Ovary (tissue), 3 donors: ENCODE results near the gene SH2D6.

Experiments
- CTCF ChIP-seq, 3 donors: fragments of 450-650 bp in 2 of 3; fragments of 200-600 bp in 1 of 3; IDR thresholded peaks; one replicate each; pipeline versions ENCODE4 v1.5.1 to v1.8.0; 2016 to 2022; ENCODE audit warnings: antibody characterized with exemption in 3 of 3, mild to moderate bottlenecking in 1 of 3
- EP300 ChIP-seq: sonication (generic); formaldehyde crosslinking; IDR thresholded peaks from one replicate; pipeline ENCODE4 v1.6.1; 2017; ENCODE audit warnings: antibody characterized with exemption
- POLR2A ChIP-seq: fragments of 450-650 bp; IDR thresholded peaks from one replicate; pipeline ENCODE4 v1.6.1; 2017; ENCODE audit warnings: antibody characterized with exemption, mild to moderate bottlenecking, moderate library complexity
- donor health status: DM: no; HTN: no; CAD: no.

DNA sequence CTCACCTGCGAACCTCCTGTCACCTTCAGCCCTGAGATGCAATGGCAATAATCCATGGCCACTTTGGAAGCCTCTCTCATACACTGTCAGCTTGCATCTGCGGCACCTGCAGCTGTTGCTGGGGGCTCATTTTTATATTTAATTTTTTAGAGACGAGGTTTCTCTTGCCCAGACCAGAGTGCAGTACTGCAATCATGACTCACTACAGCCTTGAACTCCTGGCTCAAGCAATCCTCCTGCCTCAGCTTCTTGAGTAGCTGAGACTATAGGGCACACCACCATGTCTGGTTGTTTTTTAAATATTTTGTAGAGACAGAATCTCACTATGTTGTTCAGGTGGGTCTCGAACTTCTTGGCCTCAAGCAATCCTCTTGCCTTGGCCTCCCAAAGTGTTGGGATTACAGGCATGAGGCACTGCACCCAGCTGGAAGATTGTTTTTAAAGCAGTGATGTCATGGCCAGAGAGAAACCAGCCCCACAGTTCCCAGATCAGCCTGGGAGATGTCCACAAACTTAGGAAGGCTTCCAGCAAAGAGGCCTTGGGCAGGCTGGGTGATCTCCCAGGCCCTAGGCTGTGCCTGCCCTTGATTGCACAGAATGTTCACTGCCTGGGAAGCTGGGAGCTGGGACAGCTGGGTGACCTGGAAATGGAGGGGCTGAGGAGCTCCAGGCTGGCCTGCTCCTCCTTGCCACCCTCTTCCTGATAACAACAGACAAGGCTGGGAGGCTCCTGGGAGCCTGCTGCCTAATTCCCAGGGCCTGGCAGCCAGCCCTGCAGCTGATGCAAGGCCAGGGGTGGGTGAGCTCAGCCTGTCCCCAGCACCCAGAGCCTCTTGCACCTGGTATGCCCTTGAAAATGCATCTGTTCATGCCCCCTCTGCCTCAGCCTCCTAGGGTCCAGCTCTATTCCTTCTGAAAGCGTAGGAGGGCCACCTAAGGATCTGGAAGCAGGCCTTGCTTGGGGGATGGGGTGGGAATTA lies 27.1 kb downstream of the SH2D6 start:
- no peak for TF ChIP-seq CTCF (IDR thresholded peaks at IDR 0.05)
- TF ChIP-seq EP300 = no peak
- TF ChIP-seq POLR2A = no peak
